HL-60/S4 (cell line): ENCODE results near the gene DDX20.

Experiments used
- in situ Hi-C: fragments of 300-500 bp; cut with MboI; formaldehyde crosslinking; loops from 2 replicates; pipeline ENCODE4 v1.14.3; 2022; ENCODE audit warnings: low sequenced_read_pairs

Gene DDX20

GRCh38 chr1:111784273-111784901, 28.7 kb downstream of the DDX20 start:
- in situ Hi-C loops, result loop anchor here (25.0 kb wide), 1 partner anchor 772 kb away; no protein-coding TSS in a partner anchor

- in situ Hi-C loops, result loop anchor here (25.0 kb wide), 1 partner anchor 774 kb away; no protein-coding TSS in a partner anchor
Measured at GRCh38 chr1:111786669-111787207, 31.0 kb downstream of the DDX20 start.

GRCh38 chr1:111789142-111789541, 33.4 kb downstream of the DDX20 start:
- in situ Hi-C loops, result loop anchor here (25.0 kb wide), 1 partner anchor 777 kb away; no protein-coding TSS in a partner anchor

GRCh38 chr1:111789666-111790316, 34.1 kb downstream of the DDX20 start:
- in situ Hi-C loops, result loop anchor here (25.0 kb wide), 1 partner anchor 777 kb away; no protein-coding TSS in a partner anchor

GRCh38 chr1:111791776-111792175, 36.1 kb downstream of the DDX20 start:
- in situ Hi-C loops, result loop anchor here (25.0 kb wide), 1 partner anchor 779 kb away; no protein-coding TSS in a partner anchor

- in situ Hi-C loops, result loop anchor here (25.0 kb wide), 1 partner anchor 780 kb away; no protein-coding TSS in a partner anchor
Measured at GRCh38 chr1:111792249-111792648, 36.5 kb downstream of the DDX20 start.

GRCh38 chr1:111793923-111794322, 38.2 kb downstream of the DDX20 start:
- in situ Hi-C loops, result loop anchor here (25.0 kb wide), 1 partner anchor 782 kb away; no protein-coding TSS in a partner anchor

- in situ Hi-C loops, result loop anchor here (25.0 kb wide), 1 partner anchor 783 kb away; no protein-coding TSS in a partner anchor
Measured at GRCh38 chr1:111795401-111795800, 39.7 kb downstream of the DDX20 start.

- in situ Hi-C loops, result loop anchor here (25.0 kb wide), 1 partner anchor 786 kb away; no protein-coding TSS in a partner anchor
Measured at GRCh38 chr1:111798580-111798979, 42.9 kb downstream of the DDX20 start.

- in situ Hi-C loops, result loop anchor here (25.0 kb wide), 1 partner anchor 787 kb away; no protein-coding TSS in a partner anchor
Measured at GRCh38 chr1:111799722-111800121, 44.0 kb downstream of the DDX20 start.

GRCh38 chr1:111801071-111801850, 45.6 kb downstream of the DDX20 start:
- in situ Hi-C loops, result no loop called here

- in situ Hi-C loops, result no loop called here
Measured at GRCh38 chr1:111802110-111802509, 46.4 kb downstream of the DDX20 start.

- in situ Hi-C loops, result no loop called here
Measured at GRCh38 chr1:111802984-111803383, 47.3 kb downstream of the DDX20 start.

- in situ Hi-C loops, result no loop called here
Measured at GRCh38 chr1:111803951-111804350, 48.2 kb downstream of the DDX20 start.

GRCh38 chr1:111804776-111805175, 49.1 kb downstream of the DDX20 start:
- in situ Hi-C loops, result no loop called here

- in situ Hi-C loops, result no loop called here
Measured at GRCh38 chr1:111805251-111805650, 49.5 kb downstream of the DDX20 start.

GRCh38 chr1:111811891-111812290, 56.2 kb downstream of the DDX20 start:
- in situ Hi-C loops, result no loop called here

- in situ Hi-C loops, result no loop called here
Measured at GRCh38 chr1:111812306-111812705, 56.6 kb downstream of the DDX20 start.

GRCh38 chr1:111813440-111814304, 58.0 kb downstream of the DDX20 start:
- in situ Hi-C loops, result no loop called here

GRCh38 chr1:111814305-111814628, 58.6 kb downstream of the DDX20 start:
- in situ Hi-C loops, result no loop called here
